ENCODE results near the gene BCAT1. TPM values are rescaled to one million over a fixed set of nuclear protein-coding genes. Genes with fewer than 3 reads are reported as not detected.
"Not testable (repeated sequence)": the region's sequence is repeated elsewhere in the genome, so short reads cannot be mapped to it uniquely, and the experiment has no call there.

The BCAT1 gene
- total and polyA plus RNA-seq, 2 experiments from 2014 or later: 53.6 to 181 TPM

DNA sequence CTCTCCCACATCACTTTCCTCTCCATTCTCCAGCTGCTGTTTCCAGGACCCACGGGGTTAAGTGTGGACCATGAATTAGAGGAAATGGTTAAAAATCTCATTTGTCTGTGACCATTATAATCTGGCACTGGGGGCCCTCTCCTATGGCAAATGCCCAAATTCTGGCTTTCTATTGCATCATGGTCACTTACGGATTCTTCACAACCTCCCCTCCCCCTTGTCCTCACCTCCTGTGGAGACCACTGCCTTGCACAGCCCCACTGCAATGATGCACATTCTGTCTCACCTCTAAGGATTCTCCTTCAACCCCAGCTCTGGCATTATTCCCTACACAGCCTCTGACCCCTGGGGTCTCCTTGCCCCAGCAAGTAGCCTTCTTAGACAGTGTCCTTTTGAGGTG lies 18.9 kb downstream of the BCAT1 start (continued):
- TF ChIP-seq, protein P1, sequence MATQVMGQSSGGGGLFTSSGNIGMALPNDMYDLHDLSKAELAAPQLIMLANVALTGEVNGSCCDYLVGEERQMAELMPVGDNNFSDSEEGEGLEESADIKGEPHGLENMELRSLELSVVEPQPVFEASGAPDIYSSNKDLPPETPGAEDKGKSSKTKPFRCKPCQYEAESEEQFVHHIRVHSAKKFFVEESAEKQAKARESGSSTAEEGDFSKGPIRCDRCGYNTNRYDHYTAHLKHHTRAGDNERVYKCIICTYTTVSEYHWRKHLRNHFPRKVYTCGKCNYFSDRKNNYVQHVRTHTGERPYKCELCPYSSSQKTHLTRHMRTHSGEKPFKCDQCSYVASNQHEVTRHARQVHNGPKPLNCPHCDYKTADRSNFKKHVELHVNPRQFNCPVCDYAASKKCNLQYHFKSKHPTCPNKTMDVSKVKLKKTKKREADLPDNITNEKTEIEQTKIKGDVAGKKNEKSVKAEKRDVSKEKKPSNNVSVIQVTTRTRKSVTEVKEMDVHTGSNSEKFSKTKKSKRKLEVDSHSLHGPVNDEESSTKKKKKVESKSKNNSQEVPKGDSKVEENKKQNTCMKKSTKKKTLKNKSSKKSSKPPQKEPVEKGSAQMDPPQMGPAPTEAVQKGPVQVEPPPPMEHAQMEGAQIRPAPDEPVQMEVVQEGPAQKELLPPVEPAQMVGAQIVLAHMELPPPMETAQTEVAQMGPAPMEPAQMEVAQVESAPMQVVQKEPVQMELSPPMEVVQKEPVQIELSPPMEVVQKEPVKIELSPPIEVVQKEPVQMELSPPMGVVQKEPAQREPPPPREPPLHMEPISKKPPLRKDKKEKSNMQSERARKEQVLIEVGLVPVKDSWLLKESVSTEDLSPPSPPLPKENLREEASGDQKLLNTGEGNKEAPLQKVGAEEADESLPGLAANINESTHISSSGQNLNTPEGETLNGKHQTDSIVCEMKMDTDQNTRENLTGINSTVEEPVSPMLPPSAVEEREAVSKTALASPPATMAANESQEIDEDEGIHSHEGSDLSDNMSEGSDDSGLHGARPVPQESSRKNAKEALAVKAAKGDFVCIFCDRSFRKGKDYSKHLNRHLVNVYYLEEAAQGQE (IDR thresholded peaks at IDR 0.05; ENCODE audit: unreplicated experiment): no peak
- TF ChIP-seq JUNB (IDR thresholded peaks at IDR 0.05; ENCODE audit: unreplicated experiment): no peak
- TF ChIP-seq EZH2 (IDR thresholded peaks at IDR 0.05; ENCODE audit: low read depth, unreplicated experiment): no peak
- no peak for TF ChIP-seq EZH2phosphoT487 (IDR thresholded peaks at IDR 0.05; ENCODE audit: unreplicated experiment)

GRCh38 chr12:24928533-24929306 lies 20.2 kb downstream of the BCAT1 start:
- 0 out of 2 replicates have a peak overlapping the region, but pooled peaks have one; percentile 63 for H3K27ac Mint-ChIP-seq
- not testable (repeated sequence) for ATAC-seq; H3K27me3 Mint-ChIP-seq (ENCODE audit: insufficient read depth, low read depth, poor library complexity); H3K36me3 ChIP-seq (ENCODE audit: insufficient read depth); H3K4me3 ChIP-seq; H4K20me1 ChIP-seq (replicated peaks; ENCODE audit: insufficient read depth); H3K9me2 ChIP-seq (ENCODE audit: insufficient read depth); DNase-seq (ENCODE audit: low spot score); H3K27me3 ChIP-seq (ENCODE audit: insufficient read depth); H3F3A ChIP-seq (replicated peaks; ENCODE audit: low read depth); H2AFZ ChIP-seq
- 0 out of 2 replicates have a peak overlapping the region, but pooled peaks have one; percentile 28 for H3K27ac ChIP-seq (ENCODE audit: low read depth)
- H3K4me1 Mint-ChIP-seq: peaks cover 68% of the 10 kb centered on the region
- H3K36me3 Mint-ChIP-seq (ENCODE audit: low read depth): peaks cover 78% of the 10 kb centered on the region
- H3K4me1 ChIP-seq (ENCODE audit: insufficient read depth): peaks cover 48% of the 10 kb centered on the region
- peaks cover 91% of the 10 kb centered on the region for H3K79me2 ChIP-seq (replicated peaks; ENCODE audit: insufficient read depth)
- peaks cover 14% of the 10 kb centered on the region for H3K9me3 Mint-ChIP-seq
- H3K4me3 Mint-ChIP-seq: peak overlapping the region; percentile 13; the same call in 1 of the 3 replicates
- H3K4me2 ChIP-seq: peak overlapping the region; percentile 69

- H3F3A ChIP-seq (replicated peaks; ENCODE audit: low read depth): no peaks in the 10 kb centered on the region
These were observed 20.8 kb downstream of the BCAT1 start for GRCh38 chr12:24928131-24928530.

More at GRCh38 chr12:24928131-24928530, 20.8 kb downstream of the BCAT1 start:
- H3K9me2 ChIP-seq (ENCODE audit: insufficient read depth): no peaks in the 10 kb centered on the region
- H2AFZ ChIP-seq: no peak overlapping the region
- peaks cover 14% of the 10 kb centered on the region for H3K9me3 Mint-ChIP-seq
- peaks cover 9% of the 10 kb centered on the region for H3K27me3 Mint-ChIP-seq (ENCODE audit: insufficient read depth, low read depth, poor library complexity)
- no peak overlapping the region for H3K4me3 ChIP-seq
- peak overlapping the region; percentile 50 for H3K4me2 ChIP-seq
- no peaks in the 10 kb centered on the region for H3K27me3 ChIP-seq (ENCODE audit: insufficient read depth)
- no peak overlapping the region for H3K27ac Mint-ChIP-seq
- no peak overlapping the region for H3K27ac ChIP-seq (ENCODE audit: low read depth)
- DNase-seq (ENCODE audit: low spot score): no peak
- H3K4me1 ChIP-seq (ENCODE audit: insufficient read depth): peaks cover 43% of the 10 kb centered on the region
- peaks cover 63% of the 10 kb centered on the region for H3K4me1 Mint-ChIP-seq
- H4K20me1 ChIP-seq (replicated peaks; ENCODE audit: insufficient read depth): no peaks in the 10 kb centered on the region
- H3K4me3 Mint-ChIP-seq: no peak overlapping the region; the same call in 2 of the 3 replicates
- no peaks in the 10 kb centered on the region for H3K36me3 ChIP-seq (ENCODE audit: insufficient read depth)
- ATAC-seq: peak; percentile 83
- H3K36me3 Mint-ChIP-seq (ENCODE audit: low read depth): peaks cover 75% of the 10 kb centered on the region
- peaks cover 91% of the 10 kb centered on the region for H3K79me2 ChIP-seq (replicated peaks; ENCODE audit: insufficient read depth)
- TF ChIP-seq, protein P2, sequence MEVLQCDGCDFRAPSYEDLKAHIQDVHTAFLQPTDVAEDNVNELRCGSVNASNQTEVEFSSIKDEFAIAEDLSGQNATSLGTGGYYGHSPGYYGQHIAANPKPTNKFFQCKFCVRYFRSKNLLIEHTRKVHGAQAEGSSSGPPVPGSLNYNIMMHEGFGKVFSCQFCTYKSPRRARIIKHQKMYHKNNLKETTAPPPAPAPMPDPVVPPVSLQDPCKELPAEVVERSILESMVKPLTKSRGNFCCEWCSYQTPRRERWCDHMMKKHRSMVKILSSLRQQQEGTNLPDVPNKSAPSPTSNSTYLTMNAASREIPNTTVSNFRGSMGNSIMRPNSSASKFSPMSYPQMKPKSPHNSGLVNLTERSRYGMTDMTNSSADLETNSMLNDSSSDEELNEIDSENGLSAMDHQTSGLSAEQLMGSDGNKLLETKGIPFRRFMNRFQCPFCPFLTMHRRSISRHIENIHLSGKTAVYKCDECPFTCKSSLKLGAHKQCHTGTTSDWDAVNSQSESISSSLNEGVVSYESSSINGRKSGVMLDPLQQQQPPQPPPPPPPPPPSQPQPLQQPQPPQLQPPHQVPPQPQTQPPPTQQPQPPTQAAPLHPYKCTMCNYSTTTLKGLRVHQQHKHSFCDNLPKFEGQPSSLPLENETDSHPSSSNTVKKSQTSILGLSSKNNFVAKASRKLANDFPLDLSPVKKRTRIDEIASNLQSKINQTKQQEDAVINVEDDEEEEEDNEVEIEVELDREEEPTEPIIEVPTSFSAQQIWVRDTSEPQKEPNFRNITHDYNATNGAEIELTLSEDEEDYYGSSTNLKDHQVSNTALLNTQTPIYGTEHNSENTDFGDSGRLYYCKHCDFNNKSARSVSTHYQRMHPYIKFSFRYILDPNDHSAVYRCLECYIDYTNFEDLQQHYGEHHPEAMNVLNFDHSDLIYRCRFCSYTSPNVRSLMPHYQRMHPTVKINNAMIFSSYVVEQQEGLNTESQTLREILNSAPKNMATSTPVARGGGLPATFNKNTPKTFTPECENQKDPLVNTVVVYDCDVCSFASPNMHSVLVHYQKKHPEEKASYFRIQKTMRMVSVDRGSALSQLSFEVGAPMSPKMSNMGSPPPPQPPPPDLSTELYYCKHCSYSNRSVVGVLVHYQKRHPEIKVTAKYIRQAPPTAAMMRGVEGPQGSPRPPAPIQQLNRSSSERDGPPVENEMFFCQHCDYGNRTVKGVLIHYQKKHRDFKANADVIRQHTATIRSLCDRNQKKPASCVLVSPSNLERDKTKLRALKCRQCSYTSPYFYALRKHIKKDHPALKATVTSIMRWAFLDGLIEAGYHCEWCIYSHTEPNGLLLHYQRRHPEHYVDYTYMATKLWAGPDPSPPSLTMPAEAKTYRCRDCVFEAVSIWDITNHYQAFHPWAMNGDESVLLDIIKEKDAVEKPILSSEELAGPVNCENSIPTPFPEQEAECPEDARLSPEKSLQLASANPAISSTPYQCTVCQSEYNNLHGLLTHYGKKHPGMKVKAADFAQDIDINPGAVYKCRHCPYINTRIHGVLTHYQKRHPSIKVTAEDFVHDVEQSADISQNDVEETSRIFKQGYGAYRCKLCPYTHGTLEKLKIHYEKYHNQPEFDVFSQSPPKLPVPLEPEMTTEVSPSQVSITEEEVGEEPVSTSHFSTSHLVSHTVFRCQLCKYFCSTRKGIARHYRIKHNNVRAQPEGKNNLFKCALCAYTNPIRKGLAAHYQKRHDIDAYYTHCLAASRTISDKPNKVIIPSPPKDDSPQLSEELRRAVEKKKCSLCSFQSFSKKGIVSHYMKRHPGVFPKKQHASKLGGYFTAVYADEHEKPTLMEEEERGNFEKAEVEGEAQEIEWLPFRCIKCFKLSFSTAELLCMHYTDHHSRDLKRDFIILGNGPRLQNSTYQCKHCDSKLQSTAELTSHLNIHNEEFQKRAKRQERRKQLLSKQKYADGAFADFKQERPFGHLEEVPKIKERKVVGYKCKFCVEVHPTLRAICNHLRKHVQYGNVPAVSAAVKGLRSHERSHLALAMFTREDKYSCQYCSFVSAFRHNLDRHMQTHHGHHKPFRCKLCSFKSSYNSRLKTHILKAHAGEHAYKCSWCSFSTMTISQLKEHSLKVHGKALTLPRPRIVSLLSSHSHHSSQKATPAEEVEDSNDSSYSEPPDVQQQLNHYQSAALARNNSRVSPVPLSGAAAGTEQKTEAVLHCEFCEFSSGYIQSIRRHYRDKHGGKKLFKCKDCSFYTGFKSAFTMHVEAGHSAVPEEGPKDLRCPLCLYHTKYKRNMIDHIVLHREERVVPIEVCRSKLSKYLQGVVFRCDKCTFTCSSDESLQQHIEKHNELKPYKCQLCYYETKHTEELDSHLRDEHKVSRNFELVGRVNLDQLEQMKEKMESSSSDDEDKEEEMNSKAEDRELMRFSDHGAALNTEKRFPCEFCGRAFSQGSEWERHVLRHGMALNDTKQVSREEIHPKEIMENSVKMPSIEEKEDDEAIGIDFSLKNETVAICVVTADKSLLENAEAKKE (CRISPR knock-in tag; IDR thresholded peaks at IDR 0.05): 0 out of 2 replicates have a peak, but pooled peaks have one; percentile 10
- TF ChIP-seq ZNF114 (CRISPR knock-in tag; IDR thresholded peaks at IDR 0.05): no peak
